GM18868 (cell line): ENCODE results near the gene CHN2.
A peak's percentile ranks its signal among the peaks of the same experiment; 100 is the strongest.
"Not testable (repeated sequence)": the region's sequence is repeated elsewhere in the genome, so short reads cannot be mapped to it uniquely, and the experiment has no call there.

Experiments used
- ATAC-seq: cut with Tn5 transposase; IDR thresholded peaks from one replicate; pipeline ENCODE4 v1.9.1; 2021; ENCODE audit warnings: mild to moderate bottlenecking, moderate library complexity; ENCODE audit not compliant: unreplicated experiment

The CHN2 gene

DNA sequence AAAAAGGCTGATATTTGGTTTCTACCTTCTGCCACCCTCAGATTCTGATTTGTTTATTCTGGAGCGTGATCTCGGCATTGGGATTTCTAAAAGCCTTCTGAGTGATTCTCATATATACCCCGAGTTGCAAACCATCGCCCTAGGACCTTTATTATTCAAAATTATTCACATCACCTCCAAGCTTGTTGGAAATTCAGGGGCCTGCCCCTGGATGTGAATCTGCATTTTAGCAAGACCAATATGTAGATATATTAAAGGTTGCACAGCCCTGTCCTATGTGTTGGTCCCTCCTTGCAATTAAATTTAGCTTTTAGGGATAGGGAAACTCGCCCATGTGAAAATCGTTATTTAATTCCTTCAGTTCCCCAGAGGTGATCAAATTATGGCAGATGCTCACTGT is 9.0 kb upstream of the CHN2 start:
- no peak for ATAC-seq

DNA sequence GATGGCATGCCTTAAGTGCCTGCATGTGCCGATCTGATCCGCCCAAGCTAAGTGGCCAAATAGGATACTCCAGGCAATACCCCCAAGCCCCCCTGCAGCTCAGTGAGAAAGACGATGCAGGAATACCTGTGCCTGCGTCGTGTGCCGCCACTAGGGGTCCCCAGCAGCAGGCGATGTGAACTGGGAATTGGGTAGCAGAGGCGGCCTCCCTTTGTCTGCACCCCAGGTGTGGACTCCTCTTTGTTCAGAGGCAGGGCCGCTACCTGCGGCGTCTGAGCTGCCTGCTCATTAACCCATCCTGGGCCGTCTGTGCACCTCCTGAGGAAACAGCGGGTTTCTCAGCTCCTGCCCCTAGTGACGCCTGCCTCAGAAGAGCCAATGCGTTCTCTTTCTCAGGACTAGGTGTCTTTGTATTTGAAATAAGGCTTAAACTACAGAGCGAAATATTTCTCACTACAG is 4.8 kb upstream of the CHN2 start:
- peak; percentile 66 for ATAC-seq

DNA sequence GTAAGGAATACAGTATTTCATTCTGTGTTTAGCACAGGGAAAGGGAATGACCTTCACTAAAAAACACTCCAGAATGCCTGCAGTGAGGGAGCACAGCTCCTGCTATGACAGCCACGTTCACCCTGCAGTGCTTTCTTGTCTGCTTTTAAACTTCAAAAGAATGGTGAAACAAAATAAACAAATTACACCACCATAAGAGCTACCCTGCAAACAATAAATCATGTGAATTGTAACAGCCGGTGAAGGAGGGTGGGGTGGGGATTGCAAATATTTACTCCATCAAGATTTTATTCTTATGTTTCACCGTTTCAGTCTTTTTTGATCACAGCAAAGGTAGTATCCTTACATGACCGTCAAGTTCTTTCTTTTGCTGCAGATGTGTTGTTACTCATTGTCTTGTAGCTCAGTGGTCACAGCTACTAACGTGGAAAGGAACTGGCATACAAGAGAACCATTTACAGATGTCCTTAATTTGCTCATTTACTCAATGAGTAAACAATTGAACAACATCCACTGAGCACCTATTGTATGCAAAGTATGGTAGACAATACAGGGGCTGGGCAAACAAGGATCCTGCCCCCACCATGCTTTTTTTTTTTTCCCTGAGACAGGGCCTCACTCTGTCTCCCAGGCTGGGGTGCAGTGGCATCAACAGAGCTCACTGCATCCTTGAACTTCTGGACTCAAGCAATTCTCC is 4.1 kb upstream of the CHN2 start:
- ATAC-seq: no peak

DNA sequence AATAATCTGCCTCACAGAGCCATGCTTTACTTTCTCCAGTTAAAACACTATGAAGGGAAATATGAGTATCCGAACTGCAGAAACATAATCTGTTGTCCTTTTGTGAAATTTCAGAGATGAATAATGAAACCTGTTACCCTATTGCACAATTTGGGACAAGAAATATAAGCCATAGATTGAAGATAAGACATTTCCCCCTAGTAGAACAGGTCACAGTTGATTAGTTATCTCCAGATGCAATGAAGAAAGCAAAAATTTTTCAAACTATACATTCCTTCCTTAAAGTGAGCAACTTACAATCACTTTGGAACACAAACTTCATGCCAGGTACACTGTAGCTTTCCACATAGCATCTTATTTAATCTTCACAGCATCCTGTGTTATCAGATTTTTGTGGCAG is 2.3 kb upstream of the CHN2 start:
- ATAC-seq: no peak

DNA sequence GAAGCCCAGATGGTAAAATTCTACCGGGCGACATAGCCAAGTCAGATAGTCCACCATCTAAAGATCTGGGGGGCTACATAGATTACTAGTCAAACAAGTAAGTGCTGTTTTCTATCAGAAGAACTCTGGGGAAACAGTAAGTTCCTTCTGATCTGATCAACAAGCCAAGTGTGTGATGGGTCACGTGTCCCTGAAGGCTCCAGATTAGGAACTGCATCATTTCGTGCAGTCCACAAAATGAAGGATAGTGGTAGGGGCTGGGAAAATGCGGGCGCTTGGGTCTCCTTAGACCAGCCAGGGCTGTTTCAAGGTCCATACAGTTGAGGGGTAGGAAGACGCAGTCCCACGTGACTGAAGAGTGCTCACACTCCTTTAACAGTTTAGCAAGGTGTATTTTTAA is 1.8 kb upstream of the CHN2 start:
- ATAC-seq: no peak

DNA sequence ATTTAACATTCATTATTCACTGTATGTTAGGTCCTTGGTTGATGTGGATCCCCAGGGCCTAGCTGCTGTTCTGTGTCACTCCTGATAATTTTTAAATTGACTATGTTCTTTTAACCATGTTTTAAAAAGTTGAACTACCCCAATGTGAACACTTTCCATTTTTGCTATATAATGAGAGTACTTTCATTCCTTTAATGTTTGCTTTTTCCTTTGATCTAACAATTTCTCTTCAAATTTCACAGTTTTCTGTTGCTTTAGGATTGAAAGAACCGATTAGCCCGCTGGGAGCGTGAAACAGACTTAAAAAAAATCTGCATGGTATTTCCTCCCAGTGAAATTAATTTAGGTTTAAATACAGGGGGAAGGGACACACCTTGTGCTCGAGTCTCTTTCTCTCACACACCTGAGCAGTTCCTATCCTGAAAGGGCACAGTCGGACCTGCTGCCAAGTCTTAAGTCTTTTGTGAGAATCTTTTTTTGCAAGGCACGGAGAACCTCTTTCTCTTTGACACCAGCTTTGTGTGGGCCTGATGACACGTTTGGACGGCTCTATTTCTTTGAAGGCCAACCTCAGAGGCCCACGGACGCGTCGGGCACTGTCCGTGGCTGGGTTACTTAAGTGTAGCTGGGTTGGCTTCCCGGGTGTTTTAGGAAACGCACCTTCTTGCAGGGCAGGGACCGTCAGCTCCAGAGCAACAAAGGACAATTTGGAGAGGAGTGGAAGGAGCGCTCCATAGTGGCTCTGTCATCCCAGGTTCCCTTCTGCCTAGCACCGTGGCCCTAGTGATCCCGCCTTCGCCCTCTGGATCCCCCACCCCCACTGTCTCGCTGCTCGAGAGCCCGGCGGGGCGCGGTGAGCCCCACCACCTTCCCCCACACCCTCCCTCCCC is 1.0 kb upstream of the CHN2 start:
- no peak for ATAC-seq

DNA sequence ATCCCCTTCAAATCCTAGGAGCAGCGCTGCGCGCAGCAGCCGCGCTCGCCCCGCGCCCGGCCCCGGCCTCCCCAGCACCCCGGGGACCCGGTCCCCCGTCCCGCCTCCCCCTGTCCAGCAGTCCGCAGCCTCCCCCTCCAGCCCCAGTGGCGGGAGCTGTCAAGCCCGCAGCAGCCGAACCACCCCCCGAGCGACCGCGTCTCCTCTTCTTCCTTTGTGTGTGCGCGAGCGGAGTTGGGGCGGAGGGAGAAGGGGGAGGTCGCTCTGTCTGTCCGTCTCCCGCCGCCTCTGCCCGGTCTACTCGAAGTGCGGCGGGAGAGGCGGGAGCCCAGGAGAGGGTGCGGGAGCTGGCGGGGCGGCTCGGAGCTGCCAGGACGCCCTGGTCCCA is 375 bp upstream of the CHN2 start:
- no peak for ATAC-seq

DNA sequence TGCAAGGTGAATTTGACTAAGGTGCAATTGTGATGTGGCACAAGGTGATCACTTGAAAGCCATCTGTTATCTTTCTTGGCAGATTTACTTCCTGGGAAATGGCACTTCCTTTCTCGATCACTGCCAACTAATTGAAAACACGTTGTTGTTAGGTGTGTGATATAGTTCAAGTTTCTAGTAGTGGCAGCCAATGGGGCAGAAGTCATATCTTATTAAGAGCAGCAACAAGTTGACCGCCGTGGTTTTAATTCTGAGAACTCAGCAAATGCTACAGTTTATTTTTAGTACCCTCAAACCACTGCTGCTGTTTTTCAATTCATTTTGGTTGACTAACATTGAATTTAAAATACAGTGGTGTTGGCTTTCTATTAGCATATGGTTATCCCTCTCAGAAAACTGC is 1.6 kb downstream of the CHN2 start:
- ATAC-seq: no peak

DNA sequence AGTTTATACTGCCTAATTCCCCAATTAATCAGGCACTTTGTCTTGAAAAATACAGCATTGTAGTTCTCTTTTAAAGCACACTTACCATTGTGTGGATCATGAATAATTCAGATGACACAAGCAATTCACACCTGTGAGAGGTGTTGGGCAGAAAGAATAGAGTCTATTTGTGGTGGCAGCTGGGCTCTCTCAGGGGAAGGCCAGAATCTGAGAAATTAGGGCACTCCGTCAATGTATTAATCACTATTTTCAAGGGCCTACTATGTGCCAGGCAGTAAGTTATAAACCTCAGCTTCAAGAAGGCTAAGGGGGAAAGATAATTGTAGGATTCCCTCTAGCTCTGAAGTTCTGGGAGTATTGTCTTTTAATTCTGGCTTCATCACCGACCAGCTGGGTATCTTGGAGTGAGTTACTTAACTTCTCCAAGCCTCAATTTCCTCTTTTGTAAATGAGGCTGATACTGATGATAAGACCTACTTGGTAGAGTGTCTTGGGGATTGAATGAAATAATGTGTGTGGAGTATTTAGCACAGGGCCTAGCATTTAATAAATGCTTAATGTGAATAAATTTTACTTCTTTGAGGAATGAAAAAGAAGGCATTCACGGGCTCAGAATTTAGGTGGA is 2.5 kb downstream of the CHN2 start:
- no peak for ATAC-seq

DNA sequence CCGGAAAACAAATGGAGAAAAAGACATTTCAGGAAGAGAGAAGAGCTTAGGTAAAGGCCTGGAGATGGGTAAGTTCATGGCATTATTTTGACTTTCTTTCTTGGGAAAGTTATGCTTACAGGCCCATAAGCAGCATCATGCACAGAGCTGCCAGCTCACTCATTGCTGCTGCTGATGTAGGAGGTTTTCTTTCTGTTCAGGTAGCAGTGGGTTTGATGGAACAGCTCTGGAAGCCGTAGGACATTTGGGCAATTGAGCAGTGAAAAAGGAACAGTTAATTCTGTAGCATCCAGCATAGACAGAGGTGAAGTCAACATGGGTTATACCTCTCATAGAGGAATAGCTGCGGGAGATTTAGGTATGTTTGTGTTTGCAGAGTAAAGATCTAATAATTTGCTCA is 3.3 kb downstream of the CHN2 start:
- ATAC-seq: no peak

DNA sequence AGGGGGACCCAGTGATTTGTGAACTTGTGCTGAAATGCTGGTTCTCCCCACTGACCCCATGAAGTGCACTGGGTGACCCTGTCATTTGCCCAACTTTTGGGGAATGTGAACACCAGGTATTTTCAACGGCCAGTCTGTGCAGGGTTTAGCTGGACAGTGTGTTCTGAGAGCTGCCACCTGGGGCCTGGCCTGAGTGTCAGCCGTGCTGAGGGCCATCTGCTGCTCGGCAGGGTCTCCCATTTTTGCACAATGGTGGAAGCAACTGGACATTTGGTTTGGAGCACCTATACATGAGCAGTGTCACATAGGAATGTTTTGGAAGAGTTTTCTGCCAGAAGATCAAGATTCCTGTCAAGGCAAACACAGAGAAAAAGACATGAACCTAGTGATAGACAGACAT is 5.2 kb downstream of the CHN2 start:
- no peak for ATAC-seq

DNA sequence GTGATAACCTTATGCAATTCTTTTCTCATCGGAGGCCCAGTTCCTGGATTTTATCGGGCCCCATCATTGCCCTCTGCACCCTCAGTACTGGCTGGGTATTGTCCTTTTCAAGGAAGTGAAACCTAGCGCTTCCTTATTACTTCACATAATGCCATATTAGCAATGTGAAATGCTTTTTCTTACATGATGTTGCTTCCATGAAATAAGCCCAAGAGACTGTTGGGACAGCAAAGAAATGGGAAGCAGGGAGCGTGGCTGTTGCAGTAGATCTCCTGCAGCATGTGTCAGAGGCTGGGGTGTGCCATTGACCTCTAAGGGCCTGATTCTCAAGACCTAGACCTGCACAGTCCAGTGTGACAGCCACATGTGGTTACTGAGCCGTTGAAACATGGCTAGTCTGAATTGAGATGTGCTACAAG is 8.1 kb downstream of the CHN2 start:
- ATAC-seq: no peak

DNA sequence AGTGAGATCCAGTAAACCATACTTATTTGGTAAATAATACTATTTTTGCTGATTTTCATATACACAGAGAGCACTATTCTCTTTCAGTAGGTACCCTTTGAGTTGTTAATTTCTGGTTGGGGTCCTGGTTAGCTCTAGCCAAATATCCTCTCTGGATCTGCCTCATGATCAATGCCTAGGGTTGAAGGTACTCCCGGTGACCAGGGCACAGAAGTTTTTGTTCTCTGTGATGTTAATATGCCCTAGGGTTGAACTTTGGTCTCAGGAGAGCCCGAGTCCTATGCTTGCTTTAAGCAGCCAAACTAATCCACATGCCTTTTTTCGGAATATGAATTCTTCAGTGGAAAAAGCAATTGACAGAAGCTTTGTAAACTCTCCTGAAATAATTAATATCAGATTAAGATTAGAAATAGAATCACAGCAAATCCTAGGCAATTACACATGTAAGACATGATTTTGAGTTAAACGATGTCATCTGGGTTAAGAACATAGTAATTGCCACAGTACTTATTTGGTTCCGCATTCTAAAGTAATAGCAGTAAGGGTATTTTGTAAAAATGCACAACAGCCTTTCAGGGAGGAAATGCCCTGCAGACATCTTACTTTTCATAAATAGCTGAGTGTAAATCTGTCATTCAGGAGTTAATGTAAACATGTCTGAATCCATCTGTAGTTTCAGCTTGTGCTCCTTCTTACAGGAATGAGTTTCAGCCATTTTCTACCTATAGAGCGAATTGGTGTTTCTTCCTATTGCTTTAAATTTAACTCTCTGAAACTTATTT is 10.1 kb downstream of the CHN2 start:
- ATAC-seq: no peak

DNA sequence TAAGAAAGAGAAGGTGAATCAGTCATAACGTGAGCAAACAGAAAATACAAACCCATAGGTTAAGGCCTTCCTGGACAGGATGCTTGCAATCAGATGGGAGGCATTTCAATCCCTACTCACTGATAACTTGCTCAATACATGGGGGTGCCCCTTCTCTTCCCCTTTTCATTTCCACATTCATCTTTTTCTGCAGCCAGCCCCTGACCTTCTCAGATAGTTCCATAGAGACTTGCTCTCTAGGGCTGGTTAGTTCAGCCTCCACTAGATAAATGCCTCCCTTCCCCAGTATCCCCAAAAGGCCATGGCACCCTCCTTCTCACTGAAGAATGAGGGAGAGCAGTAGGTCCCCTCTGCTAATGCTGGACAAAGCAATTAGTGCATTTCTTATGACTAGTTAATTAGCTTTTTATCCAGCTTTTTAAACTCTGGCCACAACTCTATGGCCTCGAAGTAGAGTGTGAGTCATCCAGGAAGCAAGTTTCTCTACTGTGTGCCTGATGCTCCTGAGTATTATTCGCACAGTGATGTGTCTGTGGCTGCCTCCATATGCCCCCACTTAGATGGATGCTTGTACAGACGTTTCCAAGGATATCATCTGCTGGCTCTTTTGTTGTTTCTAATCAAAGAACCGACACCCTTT is 12.7 kb downstream of the CHN2 start:
- no peak for ATAC-seq

DNA sequence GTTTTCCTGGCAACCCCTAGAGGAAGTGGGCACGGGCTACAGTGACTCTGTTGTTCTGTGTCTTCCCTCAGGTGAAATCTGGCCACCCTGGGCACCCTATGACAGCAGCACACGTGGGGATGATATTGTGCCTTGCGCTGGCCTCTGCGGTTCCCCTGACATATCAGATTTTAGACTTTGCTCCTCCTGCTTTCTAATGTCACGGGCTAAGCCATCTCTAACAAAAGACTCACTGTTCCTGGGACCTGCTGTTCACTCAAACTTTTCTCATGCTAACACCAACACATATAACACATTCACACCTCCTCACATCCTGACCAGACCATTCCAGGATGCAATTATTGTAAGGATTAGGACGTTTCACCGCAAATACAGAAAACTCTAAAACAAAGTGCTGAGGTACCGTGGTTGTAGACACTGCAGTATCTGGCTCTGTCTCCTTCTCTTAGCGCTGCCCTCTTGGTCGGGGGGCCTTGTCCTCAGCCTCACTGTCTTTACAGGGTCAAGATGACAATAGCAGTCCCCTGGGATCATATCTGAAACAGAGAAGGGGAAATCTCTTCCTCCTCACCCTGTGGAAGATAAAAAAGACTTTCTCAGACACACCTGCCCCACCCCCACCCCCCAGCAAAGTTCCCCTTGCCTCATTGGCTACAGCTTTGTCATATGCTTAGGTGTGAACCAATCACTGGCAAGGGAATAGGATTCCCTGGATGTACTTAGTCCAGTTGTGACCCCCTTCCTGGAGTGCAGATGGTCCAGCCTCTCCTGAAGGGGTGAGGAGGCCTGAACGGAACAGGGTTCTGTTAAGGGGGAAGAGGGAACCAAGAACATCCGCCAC is 14.1 kb downstream of the CHN2 start:
- no peak for ATAC-seq

DNA sequence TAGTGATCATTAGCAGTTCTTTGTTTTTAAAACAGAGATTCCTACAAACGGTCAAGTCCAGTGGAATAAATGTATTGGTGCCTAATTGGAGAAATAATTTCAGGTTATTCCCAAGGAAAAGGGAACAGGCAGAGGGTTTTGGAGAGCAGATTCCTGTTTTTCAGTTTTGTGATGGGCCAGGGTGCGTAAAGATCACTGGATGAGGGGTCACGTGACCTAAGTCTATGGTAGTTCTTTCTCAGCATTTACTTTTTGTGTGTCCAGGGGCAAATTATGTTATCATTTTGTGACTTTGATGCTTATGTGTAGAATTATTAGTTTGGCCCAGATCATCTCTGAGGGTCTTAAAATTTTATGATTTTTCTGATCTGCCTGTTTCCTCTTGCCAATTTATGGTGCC is 15.2 kb downstream of the CHN2 start:
- no peak for ATAC-seq

DNA sequence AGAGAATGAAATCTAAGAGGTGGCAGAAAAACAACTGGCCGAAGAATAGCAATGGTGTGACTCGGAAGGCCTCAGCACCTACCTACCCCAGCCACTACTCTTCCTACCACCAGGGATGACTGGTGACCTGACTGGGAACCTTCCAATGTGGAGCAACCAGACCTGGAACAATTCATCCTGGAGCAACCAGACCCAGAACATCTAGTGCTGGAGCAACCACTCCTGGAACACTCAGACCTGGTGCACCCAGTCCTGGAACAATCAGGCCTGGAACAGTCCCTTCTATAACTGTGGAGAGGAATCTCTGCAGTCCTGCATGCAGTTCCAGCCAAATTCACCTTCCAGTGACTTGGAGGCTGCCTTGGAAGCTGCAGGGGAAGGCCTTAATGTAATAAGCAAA is 18.2 kb downstream of the CHN2 start:
- ATAC-seq: not testable (repeated sequence)

DNA sequence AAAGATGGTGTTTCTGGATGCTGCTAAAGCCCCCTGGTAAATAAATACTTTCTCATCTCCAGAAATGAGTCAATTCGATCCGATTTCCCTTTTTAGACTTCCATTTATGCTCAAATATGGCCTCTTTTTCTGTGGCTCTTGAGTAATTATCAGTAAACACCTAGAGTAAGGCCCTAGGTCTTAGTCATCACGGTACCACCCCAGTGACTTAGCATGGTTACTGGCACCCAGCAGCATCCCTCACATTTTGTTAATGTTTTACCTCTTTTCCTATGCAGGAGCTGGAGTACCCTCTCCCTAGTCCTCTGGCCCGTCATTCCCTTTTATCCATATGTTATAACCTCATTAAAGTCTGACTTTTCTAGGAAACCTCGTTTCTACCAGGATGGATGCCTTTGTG is 19.5 kb downstream of the CHN2 start:
- no peak for ATAC-seq

DNA sequence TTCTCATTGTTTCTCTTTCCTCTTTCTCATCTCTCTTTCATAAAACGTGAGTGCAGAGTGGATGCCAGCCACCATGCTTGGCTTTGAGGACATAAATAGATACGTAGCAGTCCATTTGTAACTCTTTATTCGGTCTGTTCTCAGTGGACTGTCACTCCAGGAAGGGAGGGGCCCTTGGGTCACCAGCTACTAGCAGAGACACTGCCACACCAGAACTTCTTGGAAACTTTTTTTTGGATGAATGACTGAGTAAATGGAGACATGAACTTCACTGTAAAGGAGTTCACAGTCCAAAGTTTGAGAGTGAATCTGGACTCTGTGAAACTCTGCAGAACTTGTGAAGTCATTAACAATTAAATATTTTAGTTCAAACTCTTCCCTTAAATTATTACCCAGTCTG is 20.2 kb downstream of the CHN2 start:
- no peak for ATAC-seq

DNA sequence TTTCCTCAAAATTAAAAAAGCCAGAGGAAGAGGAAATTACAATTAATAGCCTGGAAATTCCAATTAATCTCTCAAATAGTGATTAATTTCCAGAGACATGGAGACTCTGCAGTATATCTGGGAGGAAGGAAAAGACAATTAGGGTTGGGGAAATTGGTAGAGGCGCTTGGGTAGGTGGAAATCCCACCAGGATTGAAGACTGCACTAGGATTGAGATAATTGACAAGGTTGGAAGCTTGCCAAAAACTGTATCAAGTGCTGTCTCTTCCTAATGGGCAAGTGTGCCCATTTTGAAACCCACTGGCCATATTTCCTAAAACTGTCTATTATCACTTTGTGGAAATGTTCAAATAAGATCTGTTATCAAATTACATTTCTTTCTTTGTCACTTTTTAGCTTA is 21.6 kb downstream of the CHN2 start:
- no peak for ATAC-seq
